IPS DF 4.7 (cell line): ENCODE measurements around the gene CCNB2.
"Not testable (repeated sequence)": the region's sequence is repeated elsewhere in the genome, so short reads cannot be mapped to it uniquely, and the experiment has no call there.

Experiments used
- DNase-seq: peaks from one replicate; pipeline ENCODE4 v3.0.0-alpha.2; 2013; ENCODE audit warnings: low spot score; ENCODE audit errors: extremely low read depth

The CCNB2 gene

DNA sequence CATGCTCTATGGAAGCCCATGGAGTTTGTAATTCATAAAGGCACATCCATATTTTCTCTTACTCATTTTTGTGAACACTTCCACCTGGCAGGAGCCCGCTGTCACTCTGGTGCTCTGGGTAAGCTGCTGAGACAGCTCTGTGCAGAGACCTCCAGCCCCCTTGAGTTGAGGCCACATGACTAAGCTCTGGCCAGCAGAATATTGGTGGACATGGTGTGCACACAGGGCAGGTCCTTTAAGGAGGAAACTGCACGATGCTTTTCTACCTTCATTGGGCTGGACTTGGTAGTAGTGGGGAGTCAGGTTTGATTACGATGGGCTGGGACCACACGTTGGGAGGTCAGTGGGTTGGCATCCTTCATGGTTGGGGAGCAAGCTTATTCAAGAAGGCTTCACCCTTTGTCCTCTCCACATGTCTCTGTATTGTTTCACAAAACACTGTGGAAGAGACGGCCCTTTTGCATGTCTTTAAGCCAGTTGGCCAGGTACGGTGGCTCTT is 29.0 kb downstream of the CCNB2 start:
- no peak for DNase-seq

DNA sequence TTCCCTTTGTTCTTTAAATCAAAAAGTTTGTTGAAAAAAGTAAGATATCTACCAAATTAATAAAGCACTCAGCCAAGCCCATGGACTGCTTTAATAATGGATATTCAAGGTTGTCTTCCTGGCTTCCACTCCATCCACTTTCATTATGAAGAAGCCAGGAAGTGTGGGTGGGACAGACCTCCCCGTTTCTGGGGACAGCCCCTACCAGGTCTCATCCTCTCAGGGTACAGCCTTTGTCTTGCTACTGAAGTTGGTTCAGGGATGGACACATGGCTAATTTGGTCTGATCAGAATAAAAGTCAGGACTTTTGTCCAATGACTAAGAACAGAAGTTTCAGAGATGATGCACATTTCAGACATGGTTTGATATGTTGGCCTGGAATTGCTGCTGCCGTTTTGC is 32.6 kb downstream of the CCNB2 start:
- no peak for DNase-seq

DNA sequence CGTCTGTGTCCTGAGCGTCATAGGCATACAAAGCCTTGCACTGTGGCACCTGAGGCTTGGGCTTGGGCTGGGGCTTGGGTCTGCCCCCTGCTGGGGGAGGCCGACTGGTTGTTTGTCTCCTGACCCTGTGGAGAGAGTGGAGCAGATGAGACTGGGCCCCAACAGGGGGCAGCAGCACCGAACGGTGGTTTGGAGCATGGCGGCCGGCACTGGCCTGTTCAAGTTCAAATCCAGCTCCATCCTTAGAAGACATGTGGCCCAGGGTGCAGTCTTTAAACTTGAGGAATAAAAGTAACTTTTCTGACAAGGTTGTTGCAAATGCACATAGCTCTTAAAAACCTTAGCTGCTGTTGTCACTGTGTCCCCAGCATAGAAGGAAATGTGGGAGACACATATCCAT is 33.3 kb downstream of the CCNB2 start:
- DNase-seq = peak; percentile 49

DNA sequence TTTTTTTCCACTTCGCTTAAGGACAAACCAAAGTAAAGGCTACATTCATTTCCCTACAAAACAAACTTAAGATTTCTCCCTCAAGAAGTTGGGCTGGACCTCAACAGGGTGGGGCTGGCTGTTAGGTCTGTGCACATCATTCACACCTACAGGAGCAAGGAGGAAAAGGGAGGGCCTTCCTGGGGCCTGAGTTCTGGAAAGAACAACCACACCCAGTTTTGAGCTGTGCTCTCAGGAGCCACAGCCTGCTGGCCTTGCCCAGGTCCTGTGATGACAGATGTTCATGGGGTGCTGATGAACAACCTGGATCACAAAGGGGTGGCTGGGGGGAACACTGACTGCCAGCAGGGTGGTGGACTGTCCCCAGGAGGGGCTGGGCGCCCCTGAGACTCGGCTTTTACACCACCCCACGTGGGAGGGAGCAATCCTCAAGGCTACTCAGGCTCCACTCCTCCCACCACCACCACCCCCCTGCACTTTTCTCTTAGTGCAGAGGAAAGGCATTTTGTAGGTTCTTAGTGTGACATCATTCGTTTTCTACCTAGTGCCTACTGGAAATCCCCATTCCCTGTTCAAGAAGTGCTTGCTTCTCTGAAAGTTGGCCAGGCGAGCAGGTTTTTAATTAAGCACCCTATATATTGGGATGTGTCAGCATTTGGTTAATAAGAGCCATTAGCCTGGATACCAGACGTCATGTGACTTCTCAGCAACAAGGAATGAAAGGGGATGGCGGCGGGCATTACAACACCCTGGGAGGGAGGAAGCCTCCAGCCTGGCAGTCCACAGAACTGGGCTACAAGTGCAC is 35.7 kb downstream of the CCNB2 start:
- no peak for DNase-seq

DNA sequence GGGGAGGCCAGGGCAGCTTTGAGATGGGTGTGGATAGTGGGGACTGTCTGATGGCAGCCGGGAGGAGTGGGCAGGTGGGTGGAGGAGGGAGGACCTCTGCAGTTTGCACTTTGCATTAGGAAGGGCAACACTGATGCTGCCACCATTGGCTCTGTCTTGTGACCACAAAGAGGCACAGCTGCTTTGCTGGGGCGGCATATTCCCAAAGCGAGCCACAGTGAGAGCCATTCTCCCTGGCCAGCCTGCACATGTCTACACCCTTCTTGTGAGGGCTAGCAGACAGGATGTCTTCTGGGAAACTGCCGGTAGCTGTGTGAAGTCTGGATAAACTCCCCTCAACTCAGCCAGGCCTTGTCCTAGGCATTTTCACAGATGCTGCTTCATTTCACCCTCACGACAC is 38.3 kb downstream of the CCNB2 start:
- DNase-seq = no peak

DNA sequence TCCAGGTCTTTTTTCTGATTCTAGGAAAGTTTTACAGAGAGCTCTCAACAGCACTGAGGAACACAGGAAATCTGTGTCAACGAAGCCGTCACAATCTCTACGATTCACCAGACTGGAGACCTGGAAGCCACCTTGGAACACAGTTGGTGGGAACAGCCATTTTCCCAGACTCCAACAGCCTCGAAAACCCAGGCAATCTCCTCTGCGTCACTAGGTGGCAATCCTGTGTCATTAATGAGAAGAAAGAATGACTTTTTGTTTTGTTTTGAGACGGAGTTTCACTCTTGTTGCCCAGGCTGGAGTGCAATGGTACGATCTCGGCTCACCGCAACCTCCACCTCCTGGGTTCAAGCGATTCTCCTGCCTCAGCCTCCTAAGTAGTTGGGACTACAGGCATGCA is 39.6 kb downstream of the CCNB2 start:
- not testable (repeated sequence) for DNase-seq

DNA sequence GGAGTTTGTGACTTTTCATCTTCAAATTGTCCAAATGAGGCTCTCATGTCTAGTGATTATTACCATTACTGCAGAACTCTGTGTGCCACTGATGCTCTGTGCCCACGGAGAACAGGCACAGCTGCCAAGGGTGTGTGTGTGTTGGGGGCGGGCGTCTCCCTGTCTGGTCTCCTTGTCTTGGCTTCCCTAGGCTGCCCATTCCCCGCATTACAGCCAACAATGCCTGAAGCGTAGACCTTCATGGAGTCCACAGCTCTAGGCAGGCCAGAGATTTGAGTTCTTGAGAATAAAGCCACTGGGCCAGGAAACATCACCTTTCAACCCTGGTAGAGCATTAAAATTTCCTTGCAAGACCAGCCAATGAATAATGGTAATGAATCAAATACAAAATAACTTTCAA is 42.7 kb downstream of the CCNB2 start:
- DNase-seq = no peak

DNA sequence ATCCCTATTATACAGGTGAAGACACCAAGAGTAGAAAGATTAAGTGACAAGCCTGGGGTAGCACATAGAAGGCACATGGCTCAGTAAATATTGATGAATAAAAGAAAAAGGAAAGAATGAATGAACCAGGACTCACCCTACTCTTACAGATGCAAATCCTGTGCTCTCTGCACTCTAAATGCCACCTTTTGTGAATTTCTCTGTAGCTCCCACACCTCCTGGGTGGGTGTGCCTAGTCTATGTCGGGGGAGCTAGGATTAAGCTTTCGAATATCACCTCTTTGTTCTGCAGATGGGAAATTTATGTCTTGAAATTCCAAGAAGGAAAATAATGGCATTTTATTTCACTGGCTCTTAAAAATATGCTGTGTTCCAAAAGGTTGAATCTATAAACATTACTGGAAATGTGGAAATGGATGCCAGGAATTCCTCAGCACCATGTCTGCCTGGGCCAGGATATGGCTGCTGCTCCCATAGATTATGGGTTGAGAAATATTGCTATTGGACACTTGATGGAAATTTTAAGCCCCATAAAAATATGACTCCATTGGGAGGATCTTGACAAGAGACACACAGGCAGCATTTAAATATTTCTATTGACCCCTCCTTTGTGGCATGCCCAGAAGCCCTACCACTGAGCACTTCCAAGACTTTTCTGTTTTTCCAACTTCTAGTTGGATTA is 43.3 kb downstream of the CCNB2 start:
- no peak for DNase-seq

DNA sequence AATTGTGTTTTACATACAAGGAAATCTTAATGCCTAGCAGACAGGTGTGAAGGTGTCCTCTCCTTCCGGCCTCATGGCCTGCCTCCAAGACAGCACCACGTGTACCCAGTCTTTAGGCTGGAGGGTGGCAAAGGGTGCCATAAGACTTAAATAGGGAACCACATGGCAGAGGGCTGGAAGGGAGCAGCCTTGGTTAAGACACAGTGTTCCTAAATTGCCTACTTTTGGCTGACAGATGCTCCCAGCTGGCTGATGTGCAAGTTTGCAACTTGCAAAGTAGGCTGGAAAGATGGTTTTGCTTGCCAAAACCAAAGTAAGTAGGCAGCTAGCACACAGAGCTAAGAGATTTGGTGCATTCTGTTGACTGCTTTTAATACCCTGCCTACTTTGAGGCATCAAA is 45.2 kb downstream of the CCNB2 start:
- DNase-seq = no peak

DNA sequence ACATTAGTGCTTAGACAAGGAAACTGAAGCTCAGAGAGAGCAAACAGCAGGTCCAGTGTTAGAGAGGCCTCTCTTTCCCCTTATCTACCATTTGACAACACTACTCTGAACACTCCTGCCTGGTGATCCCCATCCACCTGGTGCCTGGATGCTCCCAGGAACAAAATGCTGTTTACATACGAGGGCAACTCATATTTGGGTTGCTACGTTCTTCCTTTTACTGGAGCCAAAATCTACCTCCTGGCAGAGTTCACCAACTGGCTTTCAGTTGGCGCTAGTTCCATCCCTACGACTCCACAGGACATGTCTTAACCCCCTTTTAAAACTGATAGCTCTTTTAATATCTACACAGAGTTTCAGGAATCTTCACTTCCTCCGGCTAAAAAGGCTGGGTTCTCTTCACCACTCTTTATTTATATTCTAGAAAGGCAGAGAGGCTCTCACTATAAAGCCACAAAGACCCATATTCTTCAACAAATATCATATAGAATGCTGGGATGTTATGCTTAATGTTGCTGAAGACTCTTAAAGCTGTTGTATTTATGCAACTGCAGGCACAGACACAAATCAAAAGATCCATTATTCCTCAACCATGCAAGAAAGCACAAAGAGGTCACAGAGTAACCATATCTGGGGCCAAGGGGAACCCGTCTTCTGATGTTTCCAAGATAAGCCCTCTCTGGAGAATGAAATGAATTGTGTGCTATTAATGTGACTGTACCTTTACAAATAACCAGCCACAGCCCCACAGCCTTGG is 47.9 kb downstream of the CCNB2 start:
- no peak for DNase-seq

DNA sequence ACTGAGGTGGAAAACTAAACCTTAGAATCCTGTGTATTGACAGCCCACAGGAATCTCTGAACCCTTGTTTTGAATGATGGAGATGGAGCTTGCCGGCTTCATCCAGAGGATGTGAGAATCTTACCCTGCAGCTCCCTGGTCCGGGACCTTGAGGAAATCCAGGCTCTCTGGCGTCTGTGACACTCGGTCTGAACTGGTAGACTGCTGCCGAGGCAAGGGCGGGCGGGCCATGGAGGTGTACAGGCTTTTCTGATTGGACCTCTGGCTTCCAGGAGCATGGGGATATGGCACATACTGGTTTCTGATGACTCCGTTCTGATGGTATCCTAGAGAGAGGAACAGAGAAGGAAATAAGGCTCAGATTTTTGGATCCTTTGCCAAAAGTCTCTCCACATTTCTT is 48.5 kb downstream of the CCNB2 start:
- DNase-seq = no peak

DNA sequence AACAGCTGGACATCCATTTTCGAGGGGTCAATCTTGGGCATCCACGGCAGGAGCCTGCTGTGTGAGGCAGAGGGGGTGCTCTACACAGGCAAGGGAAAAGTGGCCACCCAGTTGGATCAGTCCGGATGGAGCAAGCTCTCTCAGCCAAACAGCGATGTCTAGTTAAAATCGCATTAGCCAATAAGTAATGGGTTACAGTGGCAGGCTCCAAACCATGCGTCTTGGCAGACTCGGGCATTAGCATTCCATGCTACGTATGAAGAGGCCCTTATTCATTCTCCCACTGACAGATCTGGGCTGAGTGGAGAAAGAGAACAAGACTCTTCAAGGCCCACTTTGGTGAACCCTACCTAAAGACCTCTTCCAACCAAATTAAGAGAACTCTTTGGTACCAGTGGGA is 49.3 kb downstream of the CCNB2 start:
- DNase-seq = no peak

DNA sequence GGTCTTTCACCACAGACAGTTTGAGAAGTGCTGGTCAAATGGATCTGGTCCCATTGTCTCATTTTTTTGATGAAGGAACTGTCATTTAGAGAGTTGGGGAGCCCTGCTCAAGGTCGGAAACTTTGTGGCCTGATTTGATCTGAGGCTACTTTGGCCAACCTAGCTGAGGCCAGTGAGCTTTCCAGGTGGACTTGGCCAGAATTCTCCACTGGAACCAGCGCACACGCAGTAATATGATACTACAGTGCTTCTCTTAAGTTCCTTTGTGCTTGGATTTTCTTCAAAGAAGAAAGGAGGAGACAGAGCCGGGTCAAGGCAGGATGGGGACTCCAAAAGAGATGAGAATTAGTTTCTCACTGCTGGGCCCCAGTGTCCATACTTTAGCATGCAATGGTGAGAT is 50.5 kb downstream of the CCNB2 start:
- no peak for DNase-seq

DNA sequence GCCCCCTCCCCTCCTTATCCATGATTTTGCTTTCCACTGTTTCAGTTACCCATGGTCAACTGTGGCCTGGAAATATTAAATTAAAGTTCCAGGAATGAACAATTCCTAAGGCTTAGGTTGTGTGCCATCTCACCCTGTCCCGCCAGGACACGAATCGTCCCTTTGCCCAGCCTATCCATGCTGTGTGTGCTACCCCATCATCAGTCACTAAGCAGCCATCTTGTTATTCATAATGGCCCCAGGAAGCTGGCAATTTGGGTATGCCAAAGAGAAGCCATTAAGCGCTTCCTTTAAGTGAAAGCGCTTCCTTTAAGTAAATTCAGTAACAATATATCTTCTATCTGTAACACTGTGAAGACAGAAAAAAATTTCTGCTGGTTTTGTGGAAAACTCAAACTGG is 52.5 kb downstream of the CCNB2 start:
- no peak for DNase-seq

DNA sequence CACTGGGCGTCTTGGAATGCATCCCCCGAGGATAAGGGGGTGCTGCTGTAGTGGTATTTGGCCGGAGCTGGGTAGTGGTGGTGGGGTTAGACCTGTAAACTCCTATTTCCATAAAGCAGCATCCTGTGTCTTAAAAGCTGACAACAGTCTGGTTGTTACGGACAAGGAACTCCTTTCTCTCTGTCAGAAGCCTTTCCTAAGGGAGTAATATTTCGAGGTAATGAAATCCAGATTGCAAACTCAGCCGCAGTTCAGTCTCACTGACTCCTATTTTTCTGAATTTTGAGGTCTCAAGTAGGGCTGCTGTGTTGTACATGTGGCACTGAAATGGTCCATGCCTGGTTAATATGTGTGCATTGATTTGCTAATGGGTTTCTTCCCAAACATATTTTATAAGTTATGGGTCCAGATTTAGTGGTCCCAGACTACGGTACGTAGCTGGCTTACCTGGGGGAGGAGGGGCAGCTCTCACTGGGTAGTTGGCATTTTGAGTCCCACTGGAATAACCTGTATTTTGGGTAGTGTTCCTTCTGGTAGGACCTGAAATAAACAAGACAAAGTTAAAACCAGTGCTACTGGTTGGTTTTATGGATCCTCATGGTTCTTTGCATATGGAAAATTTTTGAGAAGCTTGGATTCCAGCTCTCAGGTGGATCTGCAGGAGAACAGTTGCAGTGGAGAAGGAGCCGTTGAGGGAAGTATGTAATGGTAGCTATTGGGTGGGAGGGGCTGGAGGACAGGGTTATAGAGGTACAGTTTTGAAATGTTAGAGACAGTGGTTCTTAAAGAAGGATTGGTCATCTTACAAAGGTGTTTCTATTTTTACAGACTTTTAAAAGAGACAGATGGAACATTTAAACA is 53.1 kb downstream of the CCNB2 start:
- no peak for DNase-seq

DNA sequence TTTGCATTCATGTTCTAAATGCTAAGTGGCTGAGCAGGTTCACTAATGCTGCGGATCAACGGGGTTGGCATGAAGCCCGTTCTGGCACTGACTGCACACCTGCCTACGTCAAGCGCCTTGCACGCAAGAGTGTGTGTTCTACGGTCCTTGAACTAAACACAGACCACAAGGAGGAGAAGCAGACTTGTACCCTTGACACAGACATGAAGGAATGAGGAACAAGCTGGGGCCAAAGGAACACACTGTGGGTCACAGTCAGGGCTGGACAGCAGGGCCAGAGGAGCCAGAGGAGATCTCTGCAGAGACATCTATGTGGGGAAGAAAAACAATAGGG is 53.7 kb downstream of the CCNB2 start:
- DNase-seq = no peak

DNA sequence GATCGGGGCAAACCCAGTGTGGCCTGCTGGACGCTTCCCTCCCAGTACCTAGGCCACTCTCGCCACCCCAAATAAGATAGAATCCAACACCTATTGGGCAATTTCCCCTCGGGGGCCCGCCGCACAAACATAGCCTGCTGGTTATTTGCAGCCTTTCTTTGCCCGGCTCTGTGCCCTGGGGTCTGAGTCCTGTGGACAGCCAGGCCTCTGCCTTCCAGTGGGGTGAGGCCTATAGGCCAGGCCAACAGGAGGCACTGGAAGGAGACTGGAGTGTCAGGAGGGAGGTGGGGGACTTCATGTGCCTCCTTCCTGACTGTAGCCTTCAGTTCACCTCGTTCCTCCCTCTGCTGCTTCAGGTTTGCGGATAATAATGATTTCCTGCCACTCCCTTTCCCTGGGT is 54.3 kb downstream of the CCNB2 start:
- DNase-seq = no peak

DNA sequence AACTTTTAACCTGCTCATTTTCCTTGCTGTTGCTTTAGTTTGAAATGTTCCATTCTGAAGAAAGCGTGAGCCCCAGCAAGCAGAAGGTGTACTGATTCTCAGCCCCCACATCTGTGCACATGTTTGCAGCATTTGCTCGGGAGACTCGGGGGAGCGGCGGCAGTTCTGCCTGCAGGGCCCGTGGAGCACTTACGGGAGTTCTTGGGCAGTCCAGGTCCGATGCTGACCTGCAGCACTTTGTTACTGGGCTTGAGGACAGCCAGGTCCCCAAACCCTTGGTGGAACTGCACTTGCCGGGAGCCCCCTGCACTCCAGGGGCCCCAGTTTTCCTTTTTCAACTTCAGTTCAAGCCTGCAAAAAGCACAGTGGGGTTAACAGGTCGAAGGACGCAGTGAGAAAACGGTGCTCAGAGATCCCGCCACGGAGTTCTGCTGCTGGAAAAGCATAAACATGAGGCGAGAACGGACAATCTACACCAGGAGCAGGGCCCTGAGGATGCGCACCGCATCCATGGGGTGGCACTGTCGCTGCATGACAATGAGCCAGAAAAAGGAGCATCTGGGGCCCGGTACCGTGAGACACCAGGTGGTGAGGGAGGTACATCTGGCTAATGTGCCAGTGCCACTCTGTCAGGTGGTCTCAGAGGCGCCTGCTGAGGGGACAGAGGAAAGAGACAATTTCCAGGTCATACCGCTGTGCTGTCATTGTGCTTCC is 56.1 kb downstream of the CCNB2 start:
- no peak for DNase-seq

DNA sequence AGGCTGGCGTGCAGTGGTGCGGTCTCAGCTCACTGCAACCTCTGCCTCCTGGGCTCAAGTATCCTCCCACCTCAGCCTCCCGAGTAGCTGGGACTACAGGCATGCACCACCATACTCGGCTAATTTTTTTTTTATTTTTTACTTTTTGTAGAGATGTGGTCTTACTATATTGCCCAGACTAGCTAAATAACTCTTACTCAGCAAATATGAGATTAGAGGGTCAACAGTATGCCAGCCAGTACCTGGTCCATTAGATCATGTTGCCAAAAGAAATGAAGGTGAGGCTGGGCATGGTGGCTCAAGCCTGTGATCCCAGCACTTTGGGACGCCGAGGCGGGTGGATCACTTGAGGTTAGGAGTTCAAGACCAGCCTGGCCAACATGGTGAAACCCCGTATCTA is 57.1 kb downstream of the CCNB2 start:
- DNase-seq = not testable (repeated sequence)

DNA sequence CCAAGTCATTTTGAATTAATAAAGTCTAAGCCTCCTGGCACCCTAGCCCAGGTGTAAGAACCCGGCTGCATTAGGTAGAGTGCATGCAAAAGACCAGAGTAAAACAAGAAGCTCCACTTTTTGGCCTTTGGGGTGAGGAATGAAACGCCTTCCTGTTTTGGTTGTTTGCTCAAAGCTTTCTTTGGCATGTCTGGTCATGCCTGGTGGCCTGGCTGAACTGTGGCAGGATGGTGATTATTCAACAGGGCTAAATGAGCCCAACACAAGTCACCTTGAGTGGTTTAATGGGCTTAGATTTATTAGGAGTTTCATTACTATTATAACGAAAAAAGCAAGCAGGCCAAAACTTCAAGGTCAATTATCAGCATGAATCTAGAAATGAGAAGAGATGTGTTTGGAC is 60.8 kb downstream of the CCNB2 start:
- no peak for DNase-seq

DNA sequence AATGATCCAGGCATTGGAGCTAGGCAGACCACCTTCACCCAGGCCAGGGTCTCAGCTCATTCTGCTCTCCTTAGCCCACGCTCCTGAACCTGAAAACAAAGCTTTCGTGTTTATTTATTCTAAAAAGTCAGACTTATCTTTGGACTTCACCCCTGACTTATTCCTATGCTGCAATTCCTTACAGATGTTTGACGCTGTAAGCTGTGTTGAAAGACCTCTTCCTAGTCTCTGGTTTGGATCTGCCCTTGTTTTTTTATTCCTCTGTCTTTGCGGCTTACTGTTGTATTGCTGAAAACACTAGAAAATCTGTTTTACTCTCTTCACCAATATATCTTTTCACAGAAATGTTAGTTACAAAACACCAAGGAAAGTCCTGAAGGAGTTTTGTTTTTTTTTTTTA is 61.2 kb downstream of the CCNB2 start:
- no peak for DNase-seq
